Gastroesophageal sphincter (tissue), 3 donors: Measurements from ENCODE around the gene MICALL2.

Experiments
- POLR2A ChIP-seq, 2 donors: fragments of 450-650 bp; IDR thresholded peaks; one replicate each; pipeline ENCODE4 v1.6.1; 2017; ENCODE audit warnings: antibody characterized with exemption in 2 of 2, mild to moderate bottlenecking in 2 of 2, moderate library complexity in 1 of 2
- TF ChIP-seq, protein P1 (sequence below), 4 experiments: fragments of 200-600 bp in 2 of 4; fragments of 450-650 bp in 2 of 4; sonication (generic) in 1 of 4; IDR thresholded peaks; one replicate each; pipeline ENCODE4 v1.5.1; 2017 to 2019; ENCODE audit warnings: antibody characterized with exemption in 4 of 4, mild to moderate bottlenecking in 2 of 4, moderate library complexity in 2 of 4

DNA sequence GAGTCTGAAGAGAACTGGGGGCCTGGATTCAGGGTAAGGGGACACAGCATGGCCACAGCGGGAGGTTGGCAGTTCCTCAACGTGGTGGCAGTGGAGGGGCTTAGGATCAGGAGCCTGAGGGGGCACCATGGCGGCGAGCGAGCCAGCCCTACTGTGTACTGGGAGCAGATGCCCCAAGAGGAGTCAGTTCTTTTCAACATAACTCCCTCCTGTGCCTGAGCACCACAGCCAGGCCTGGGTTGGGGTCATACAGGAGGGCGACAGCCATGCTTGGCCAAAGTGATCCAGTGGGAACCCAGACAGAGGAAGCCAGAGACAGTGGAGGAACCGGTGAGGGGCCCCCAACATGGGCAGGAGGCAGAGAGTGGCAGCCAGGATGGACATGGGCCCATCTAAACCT lies 65.8 kb downstream of the MICALL2 start:
- TF ChIP-seq, protein P1, sequence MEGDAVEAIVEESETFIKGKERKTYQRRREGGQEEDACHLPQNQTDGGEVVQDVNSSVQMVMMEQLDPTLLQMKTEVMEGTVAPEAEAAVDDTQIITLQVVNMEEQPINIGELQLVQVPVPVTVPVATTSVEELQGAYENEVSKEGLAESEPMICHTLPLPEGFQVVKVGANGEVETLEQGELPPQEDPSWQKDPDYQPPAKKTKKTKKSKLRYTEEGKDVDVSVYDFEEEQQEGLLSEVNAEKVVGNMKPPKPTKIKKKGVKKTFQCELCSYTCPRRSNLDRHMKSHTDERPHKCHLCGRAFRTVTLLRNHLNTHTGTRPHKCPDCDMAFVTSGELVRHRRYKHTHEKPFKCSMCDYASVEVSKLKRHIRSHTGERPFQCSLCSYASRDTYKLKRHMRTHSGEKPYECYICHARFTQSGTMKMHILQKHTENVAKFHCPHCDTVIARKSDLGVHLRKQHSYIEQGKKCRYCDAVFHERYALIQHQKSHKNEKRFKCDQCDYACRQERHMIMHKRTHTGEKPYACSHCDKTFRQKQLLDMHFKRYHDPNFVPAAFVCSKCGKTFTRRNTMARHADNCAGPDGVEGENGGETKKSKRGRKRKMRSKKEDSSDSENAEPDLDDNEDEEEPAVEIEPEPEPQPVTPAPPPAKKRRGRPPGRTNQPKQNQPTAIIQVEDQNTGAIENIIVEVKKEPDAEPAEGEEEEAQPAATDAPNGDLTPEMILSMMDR (IDR thresholded peaks at IDR 0.05), result no peak
- TF ChIP-seq POLR2A (IDR thresholded peaks at IDR 0.05), result no peak
